Lung (tissue), 12 donors: ENCODE results near the gene TRIM56. TPM values are rescaled to one million over a fixed set of nuclear protein-coding genes. Genes with fewer than 3 reads are reported as not detected.
"Not testable (repeated sequence)": the region's sequence is repeated elsewhere in the genome, so short reads cannot be mapped to it uniquely, and the experiment has no call there.

ENCODE experiments used
- ATAC-seq: fragments of 200-7000 bp; cut with Tn5 transposase; one replicate; pipeline ENCODE4 v1.9.1; 2020; ENCODE audit warnings: moderate number of reproducible peaks; ENCODE audit not compliant: insufficient read depth, low FRiP score
- DNase-seq, 3 donors: peaks; one replicate each; pipeline ENCODE4 v3.0.0-alpha.2; 2013 to 2017
- H3K27ac ChIP-seq, 2 donors: one replicate each; pipeline ENCODE4 v1.5.1; 2013; ENCODE audit warnings: mild to moderate bottlenecking in 2 of 2, moderate library complexity in 2 of 2, control low read depth in 1 of 2, inconsistent platforms in 1 of 2, low read depth in 1 of 2, low read length in 1 of 2
- H3K27me3 ChIP-seq, 3 donors: one replicate each; pipeline ENCODE4 v1.5.1; 2013; ENCODE audit warnings: low read length in 2 of 3; ENCODE audit not compliant: control insufficient read depth in 3 of 3, insufficient read depth in 3 of 3
- H3K36me3 ChIP-seq, 4 donors: one replicate each; pipeline ENCODE4 v1.5.1; 2013; ENCODE audit warnings: low read length in 4 of 4, mild to moderate bottlenecking in 1 of 4, moderate library complexity in 1 of 4; ENCODE audit not compliant: control insufficient read depth in 4 of 4, insufficient read depth in 4 of 4
- H3K4me1 ChIP-seq, 5 donors: one replicate each; pipeline ENCODE4 v1.5.1; 2013; ENCODE audit warnings: low read length in 5 of 5, mild to moderate bottlenecking in 2 of 5, moderate library complexity in 1 of 5; ENCODE audit not compliant: control insufficient read depth in 5 of 5, insufficient read depth in 5 of 5
- H3K4me3 ChIP-seq: one replicate; pipeline ENCODE4 v1.5.1; 2013; ENCODE audit warnings: mild to moderate bottlenecking, control low read depth, moderate library complexity
- H3K9ac ChIP-seq, 2 donors: one replicate each; pipeline ENCODE4 v1.5.1; 2013; ENCODE audit warnings: low read length in 2 of 2, control low read depth in 1 of 2; ENCODE audit not compliant: insufficient read depth in 1 of 2
- H3K9me3 ChIP-seq, 4 donors: one replicate each; pipeline ENCODE4 v1.5.1; 2013; ENCODE audit warnings: low read length in 3 of 4, mild to moderate bottlenecking in 1 of 4, moderate library complexity in 1 of 4; ENCODE audit not compliant: control insufficient read depth in 4 of 4, insufficient read depth in 3 of 4
- CTCF ChIP-seq: IDR thresholded peaks from 2 replicates; pipeline ENCODE4 v1.5.1; 2012; ENCODE audit warnings: mild to moderate bottlenecking; ENCODE audit errors: control extremely low read depth, extremely low read depth
- WGBS, 2 donors: extraction: QIAGEN DNeasy Blood & Tissue Kit; methylation state at CpG; one replicate each; pipeline ENCODE4 v1.1.7; 2013; 5-methylcytosine and 5-hydroxymethylcytosine counted together
- polyA plus RNA-seq, 2 donors: library from polyadenylated mRNA; stranded (reverse); fragments of 200-250 nt; gene quantifications; one replicate each; pipeline ENCODE4 v1.2.1, GENCODE V29; 2013
- total RNA-seq, 2 donors: library from RNA; depleted of rRNA in 1 of 2; stranded (reverse); fragments of >200 nt in 1 of 2; gene quantifications; one replicate each; pipeline ENCODE4 v1.2.1, GENCODE V29; 2014 to 2021
- donor health status: control.
- donor health status: control.
- donor health status: Bipolar disorder and iron deficiency.
- donor health status: healthy.
- donor health status: DM: yes; HTN: yes; CAD: no.

The TRIM56 gene
- total and polyA plus RNA-seq, 4 donors, result 14.4 to 56.6 (median 24.1) TPM

GRCh38 chr7:101108961-101109360 is 23.7 kb downstream of the TRIM56 start:
- H3K27ac ChIP-seq, result peak overlapping the region; percentile 11 to 70
- no peak for DNase-seq
- no peak overlapping the region for H3K9ac ChIP-seq
- no peak overlapping the region for H3K4me3 ChIP-seq
- no peaks in the 10 kb centered on the region for H3K36me3 ChIP-seq
- no peaks in the 10 kb centered on the region for H3K9me3 ChIP-seq
- H3K27me3 ChIP-seq, result no peaks in the 10 kb centered on the region
- ATAC-seq, result no peak
- TF ChIP-seq CTCF, result no peak
- peaks cover 0 to 9% (median 6%) of the 10 kb centered on the region in 5 donors for H3K4me1 ChIP-seq
- 67 to 85% methylated on average over 7 of the region's 7 CpGs for WGBS, 2 donors

- ATAC-seq (no peak), DNase-seq (no peak)
- no peak for TF ChIP-seq CTCF
- H3K36me3 ChIP-seq, result no peaks in the 10 kb centered on the region
- no peak overlapping the region for H3K4me3 ChIP-seq
- H3K27me3 ChIP-seq, result no peaks in the 10 kb centered on the region
- no peak overlapping the region for H3K9ac ChIP-seq
- H3K4me1 ChIP-seq, result peaks cover 0 to 9% (median 6%) of the 10 kb centered on the region in 5 donors
- no peaks in the 10 kb centered on the region for H3K9me3 ChIP-seq
- peak overlapping the region in 1 of 2 donors; percentile 70 for H3K27ac ChIP-seq
- WGBS, 2 donors, result 77 to 86% methylated on average over 6 of the region's 6 CpGs
These were observed 24.1 kb downstream of the TRIM56 start for GRCh38 chr7:101109368-101109767.

GRCh38 chr7:101111261-101111660 is 26.0 kb downstream of the TRIM56 start:
- Histone ChIP-seq H3K9ac (no peak overlapping the region), H3K27me3 (no peaks in the 10 kb centered on the region), H3K36me3 (no peaks in the 10 kb centered on the region), H3K4me1 (peaks cover 0 to 7% (median 6%) of the 10 kb centered on the region in 5 donors), H3K4me3 (no peak overlapping the region), H3K9me3 (no peaks in the 10 kb centered on the region), H3K27ac (peak overlapping the region; percentile 72 to 74)
- WGBS, 2 donors, result 90 to 92% methylated on average over 4 to 5 of the region's 5 CpGs
- no peak for TF ChIP-seq CTCF
- no peak for DNase-seq
- ATAC-seq, result no peak

- Histone ChIP-seq H3K9ac (no peak overlapping the region), H3K27me3 (no peaks in the 10 kb centered on the region), H3K36me3 (no peaks in the 10 kb centered on the region), H3K4me1 (peaks cover 0 to 9% (median 7%) of the 10 kb centered on the region in 5 donors), H3K9me3 (no peaks in the 10 kb centered on the region), H3K4me3 (no peak overlapping the region), H3K27ac (peak overlapping the region; percentile 72 to 74)
- no peak for ATAC-seq
- TF ChIP-seq CTCF, result no peak
- DNase-seq, result peak; percentile 32 to 59 (median 49)
- 60 to 77% methylated on average over 11 of the region's 11 CpGs for WGBS, 2 donors
These were observed 27.0 kb downstream of the TRIM56 start for GRCh38 chr7:101112233-101112632.

GRCh38 chr7:101113140-101113539 is 27.9 kb downstream of the TRIM56 start:
- not testable (repeated sequence) for H3K4me3 ChIP-seq, H3K9ac ChIP-seq, DNase-seq, H3K27me3 ChIP-seq, ATAC-seq, H3K9me3 ChIP-seq, H3K36me3 ChIP-seq
- WGBS, 2 donors, result 98 to 99% methylated on average over 7 of the region's 7 CpGs
- Histone ChIP-seq H3K4me1 (peaks cover 0 to 12% (median 7%) of the 10 kb centered on the region in 5 donors), H3K27ac (peak overlapping the region in 1 of 2 donors; percentile 48)
